OCI-LY1 (cell line): Measurements from ENCODE around the gene KCNK3.

Experiments
- EZH2 ChIP-seq: fragments of 200-600 bp; sonication (generic), shearing (Covaris generic); IDR thresholded peaks from 2 replicates; pipeline ENCODE4 v1.8.0; 2017; ENCODE audit warnings: borderline replicate concordance, mixed run types, mild to moderate bottlenecking, antibody characterized with exemption, low read length, moderate library complexity, mixed read lengths
- TF ChIP-seq, protein P1 (sequence below): fragments of 200-600 bp; sonication (generic), shearing (Covaris generic); IDR thresholded peaks from 2 replicates; pipeline ENCODE4 v1.5.1; 2017; ENCODE audit warnings: mild to moderate bottlenecking, antibody characterized with exemption, low read length, moderate library complexity, mixed read lengths

DNA sequence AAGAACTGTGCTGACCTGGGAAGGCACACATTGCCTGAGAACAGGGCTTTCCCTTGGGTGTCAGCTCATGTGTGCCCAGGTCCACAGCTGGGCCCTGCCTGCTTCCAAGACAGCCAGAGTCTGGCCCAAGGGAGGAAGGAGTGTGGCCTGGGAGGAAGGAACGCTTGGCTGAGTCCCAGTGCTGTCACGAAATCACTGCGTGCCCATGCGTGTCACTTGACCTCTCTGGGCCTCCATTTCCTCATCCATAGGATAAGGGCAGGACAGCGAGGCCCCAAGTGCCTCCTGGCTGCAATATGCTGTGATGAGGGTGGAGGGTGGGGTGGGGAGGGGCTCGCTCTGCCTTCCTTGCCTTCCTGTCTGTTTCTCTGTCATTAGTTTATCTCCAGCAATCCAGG, 642 bp upstream of the KCNK3 start:
- TF ChIP-seq, protein P1, sequence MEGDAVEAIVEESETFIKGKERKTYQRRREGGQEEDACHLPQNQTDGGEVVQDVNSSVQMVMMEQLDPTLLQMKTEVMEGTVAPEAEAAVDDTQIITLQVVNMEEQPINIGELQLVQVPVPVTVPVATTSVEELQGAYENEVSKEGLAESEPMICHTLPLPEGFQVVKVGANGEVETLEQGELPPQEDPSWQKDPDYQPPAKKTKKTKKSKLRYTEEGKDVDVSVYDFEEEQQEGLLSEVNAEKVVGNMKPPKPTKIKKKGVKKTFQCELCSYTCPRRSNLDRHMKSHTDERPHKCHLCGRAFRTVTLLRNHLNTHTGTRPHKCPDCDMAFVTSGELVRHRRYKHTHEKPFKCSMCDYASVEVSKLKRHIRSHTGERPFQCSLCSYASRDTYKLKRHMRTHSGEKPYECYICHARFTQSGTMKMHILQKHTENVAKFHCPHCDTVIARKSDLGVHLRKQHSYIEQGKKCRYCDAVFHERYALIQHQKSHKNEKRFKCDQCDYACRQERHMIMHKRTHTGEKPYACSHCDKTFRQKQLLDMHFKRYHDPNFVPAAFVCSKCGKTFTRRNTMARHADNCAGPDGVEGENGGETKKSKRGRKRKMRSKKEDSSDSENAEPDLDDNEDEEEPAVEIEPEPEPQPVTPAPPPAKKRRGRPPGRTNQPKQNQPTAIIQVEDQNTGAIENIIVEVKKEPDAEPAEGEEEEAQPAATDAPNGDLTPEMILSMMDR, result no peak
- TF ChIP-seq EZH2, result no peak
